GM12878 (cell line): ENCODE measurements around the gene CDON. TPM values are rescaled to one million over a fixed set of nuclear protein-coding genes. Genes with fewer than 3 reads are reported as not detected.

Experiments
- ATAC-seq: fragments of 200-7000 bp; cut with Tn5 transposase; 3 replicates; pipeline ENCODE4 v1.9.1; 2020; ENCODE audit warnings: mild to moderate bottlenecking, moderate library complexity
- BruUV-seq: library from RNA; stranded (reverse); fragments of 400-500 nt; replicated peaks from 2 replicates; lab custom pipeline; 2021; lab: Mats Ljungman, UMichigan
- CTCF ChIA-PET: fragments of 300-600 bp; sonication (Branson Sonifier 250); formaldehyde crosslinking; extraction: SDS; loops from one replicate; lab custom pipeline; 2021; ENCODE audit warnings: inconsistent platforms; lab: Yijun Ruan, JAX
- POLR2A ChIA-PET: fragments of 350-600 bp; formaldehyde crosslinking; extraction: SDS; loops from one replicate; lab custom pipeline; 2021; ENCODE audit warnings: inconsistent platforms; lab: Charles Lee
- RAD21 ChIA-PET: fragments of 300-600 bp; sonication (Branson Sonifier 250); formaldehyde crosslinking; loops from one replicate; lab custom pipeline; 2023; ENCODE audit warnings: antibody characterized with exemption; ENCODE audit not compliant: unreplicated experiment; lab: Charles Lee
- SMC1A ChIA-PET: fragments of 300-600 bp; sonication (Branson Sonifier 250); formaldehyde crosslinking; loops from one replicate; lab custom pipeline; 2023; ENCODE audit not compliant: unreplicated experiment, uncharacterized antibody; lab: Charles Lee
- DNase-seq: peaks from one replicate; pipeline ENCODE4 v3.0.0-alpha.2; 2011; ENCODE audit warnings: low read depth, low spot score
- FAIRE-seq: peaks from 3 replicates; lab custom pipeline; 2011; peaks lifted over from hg19 to GRCh38; lab: Jason Lieb, UNC
- H2AFZ ChIP-seq: 2 replicates; pipeline ENCODE4 v1.6.0; 2011; ENCODE audit warnings: low read depth, low read length, control low read depth; ENCODE audit not compliant: control insufficient read depth
- H3K27ac ChIP-seq: 2 replicates; pipeline ENCODE4 v1.5.1; 2011; ENCODE audit warnings: control low read depth; ENCODE audit not compliant: control insufficient read depth, insufficient read depth
- H3K27me3 ChIP-seq, 2 experiments: replicated peaks in 1 of 2; 2 replicates each; pipeline versions ENCODE4 v1.6.0 to v1.6.1; 2011; ENCODE audit warnings: low read length in 1 of 2; ENCODE audit not compliant: control insufficient read depth in 2 of 2, insufficient read depth in 2 of 2
- H3K36me3 ChIP-seq, 2 experiments: 2 replicates each; pipeline ENCODE4 v1.5.1; 2011; ENCODE audit warnings: low read length in 1 of 2; ENCODE audit not compliant: control insufficient read depth in 2 of 2, insufficient read depth in 2 of 2
- H3K4me1 ChIP-seq: 2 replicates; pipeline ENCODE4 v1.6.1; 2011; ENCODE audit warnings: mild to moderate bottlenecking, low read length, moderate library complexity, mixed read lengths; ENCODE audit not compliant: control insufficient read depth, insufficient read depth
- H3K4me2 ChIP-seq: 2 replicates; pipeline ENCODE4 v1.6.0; 2011; ENCODE audit warnings: control low read depth; ENCODE audit not compliant: control insufficient read depth, insufficient read depth
- H3K4me3 ChIP-seq: fragments of 200-600 bp; sonication (generic); 2 replicates; pipeline ENCODE4 v1.5.1; 2016
- H3K79me2 ChIP-seq: 2 replicates; pipeline ENCODE4 v1.6.0; 2011; ENCODE audit warnings: low read length; ENCODE audit not compliant: control insufficient read depth, insufficient read depth
- H3K9ac ChIP-seq: 2 replicates; pipeline ENCODE4 v1.8.0; 2011; ENCODE audit warnings: low read length, control low read depth, mixed read lengths; ENCODE audit not compliant: control insufficient read depth, insufficient read depth
- H3K9me3 ChIP-seq: replicated peaks from 3 replicates; pipeline ENCODE4 v1.5.1; 2011; ENCODE audit warnings: mild to moderate bottlenecking, low read length; ENCODE audit not compliant: control insufficient read depth, insufficient read depth
- H4K20me1 ChIP-seq: 2 replicates; pipeline ENCODE4 v1.6.0; 2011; ENCODE audit not compliant: control insufficient read depth, insufficient read depth
- ASH2L ChIP-seq: fragments of 300-600, 200-600 bp; sonication (generic); IDR thresholded peaks from 2 replicates; pipeline ENCODE4 v1.6.1; 2017; ENCODE audit warnings: low read depth, mild to moderate bottlenecking, borderline replicate concordance
- CREM ChIP-seq: IDR thresholded peaks from 2 replicates; pipeline ENCODE4 v1.6.1; 2014; ENCODE audit warnings: antibody characterized with exemption, low read depth
- IRF4 ChIP-seq: IDR thresholded peaks from 2 replicates; pipeline ENCODE4 v1.6.1; 2011; ENCODE audit warnings: low read depth, low read length
- MEF2B ChIP-seq: fragments of 450-650 bp; IDR thresholded peaks from 2 replicates; pipeline ENCODE4 v1.6.1; 2018; ENCODE audit warnings: mild to moderate bottlenecking, moderate library complexity; ENCODE audit not compliant: partially characterized antibody, poor library complexity, severe bottlenecking
- MYB ChIP-seq: fragments of 150-350 bp; IDR thresholded peaks from 2 replicates; pipeline ENCODE4 v1.6.1; 2014; ENCODE audit warnings: mild to moderate bottlenecking, low read depth, low read length, borderline replicate concordance
- NRF1 ChIP-seq: conservative IDR thresholded peaks from 2 replicates; pipeline ENCODE4 v1.6.1; 2011; ENCODE audit warnings: mild to moderate bottlenecking, low read depth, low read length, improper control_type of control experiment
- RAD21 ChIP-seq: IDR thresholded peaks from 2 replicates; pipeline ENCODE4 v1.6.1; 2011; ENCODE audit warnings: mild to moderate bottlenecking, low read depth, low read length, moderate library complexity; ENCODE audit not compliant: insufficient read depth
- RCOR1 ChIP-seq: conservative IDR thresholded peaks from 2 replicates; pipeline ENCODE4 v1.6.1; 2012; ENCODE audit warnings: low read depth, low read length, improper control_type of control experiment
- SIX5 ChIP-seq: IDR thresholded peaks from 2 replicates; pipeline ENCODE4 v1.6.1; 2011; ENCODE audit warnings: mild to moderate bottlenecking, low read depth, low read length, moderate library complexity; ENCODE audit not compliant: severe bottlenecking
- SMAD5 ChIP-seq: IDR thresholded peaks from 2 replicates; pipeline ENCODE4 v1.6.1; 2016; ENCODE audit warnings: antibody characterized with exemption, low read depth
- SMC3 ChIP-seq: IDR thresholded peaks from 2 replicates; pipeline ENCODE4 v1.6.1; 2011; ENCODE audit warnings: low read length, improper control_type of control experiment, borderline replicate concordance
- TAF1 ChIP-seq: IDR thresholded peaks from 2 replicates; pipeline ENCODE4 v1.6.1; 2011; ENCODE audit warnings: mild to moderate bottlenecking, low read depth, low read length, borderline replicate concordance
- TCF7 ChIP-seq: IDR thresholded peaks from 2 replicates; pipeline ENCODE4 v1.6.1; 2014; ENCODE audit warnings: antibody characterized with exemption, borderline replicate concordance
- YY1 ChIP-seq: IDR thresholded peaks from 2 replicates; pipeline ENCODE4 v1.6.1; 2011; ENCODE audit warnings: low read depth, mild to moderate bottlenecking, low read length
- WGBS: methylation state at CpG from one replicate; pipeline ENCODE4 v1.1.6; 2016; ENCODE audit warnings: low lambda C conversion rate; ENCODE audit not compliant: insufficient replicate concordance, insufficient coverage; ENCODE audit errors: missing lambda C conversion rate; 5-methylcytosine and 5-hydroxymethylcytosine counted together
- in situ Hi-C: fragments of 300-500 bp; cut with MboI; formaldehyde crosslinking; loops from 9 replicates; pipeline ENCODE4 v1.14.3; 2018; ENCODE audit warnings: mixed read lengths
- intact Hi-C: fragments of 100-400 bp; cut with micrococcal nuclease; formaldehyde crosslinking; loops from one replicate; pipeline ENCODE4 v1.14.2; 2022; ENCODE audit not compliant: unreplicated experiment
- polyA plus RNA-seq, 11 experiments: library from polyadenylated mRNA; depleted of rRNA in 4 of 11; unstranded in 6 of 11; stranded (reverse) in 5 of 11; fragments of >200 nt; fragmentation: Nextera tagmentation in 4 of 11; fragmentation: Illumina TruSeq in 1 of 11; extraction: Ambion mirVana in 4 of 11; extraction: Trizol in 1 of 11; gene quantifications; 1 replicate in 1 of 11; 2 replicates in 10 of 11; pipeline versions ENCODE4 v1.2.1 to v1.2.3, GENCODE V29; 2011 to 2016; ENCODE audit warnings: inconsistent platforms in 2 of 11, missing spikeins in 2 of 11, low read depth in 1 of 11
- total RNA-seq, 4 experiments: library from RNA; depleted of rRNA in 3 of 4; stranded (reverse); fragments of >200 nt in 3 of 4; fragmentation: Illumina TruSeq in 1 of 4; extraction: Trizol in 1 of 4; gene quantifications; 2 replicates each; pipeline versions ENCODE4 v1.2.1 to v1.2.3, GENCODE V29; 2013 to 2021
- TF ChIP-seq, protein P1 (sequence below), 3 experiments: IDR thresholded peaks in 2 of 3; conservative IDR thresholded peaks in 1 of 3; 2 replicates each; pipeline ENCODE4 v1.5.1; 2011; ENCODE audit warnings: low read depth in 3 of 3, low read length in 3 of 3, mild to moderate bottlenecking in 3 of 3, control low read depth in 2 of 3, moderate library complexity in 2 of 3, inconsistent platforms in 1 of 3, mixed read lengths in 1 of 3; ENCODE audit not compliant: control insufficient read depth in 2 of 3, insufficient read depth in 1 of 3; ENCODE audit errors: extremely low read depth in 1 of 3
- TF ChIP-seq, protein P2 (sequence below): fragments of 150-350 bp; IDR thresholded peaks from 2 replicates; pipeline ENCODE4 v1.6.1; 2014; ENCODE audit warnings: mild to moderate bottlenecking, low read depth, low read length
- TF ChIP-seq, protein P3 (sequence below): fragments of 450-650 bp; IDR thresholded peaks from 2 replicates; pipeline ENCODE4 v1.6.1; 2018; ENCODE audit warnings: mild to moderate bottlenecking, low read depth, moderate library complexity; ENCODE audit not compliant: partially characterized antibody

Gene CDON
- total and polyA plus RNA-seq, 10 of the 15 experiments (the other 5 are each of a cell fraction or from before 2014, with no cell fraction given), result 0.07 to 4.2 (median 0.36) TPM

DNA sequence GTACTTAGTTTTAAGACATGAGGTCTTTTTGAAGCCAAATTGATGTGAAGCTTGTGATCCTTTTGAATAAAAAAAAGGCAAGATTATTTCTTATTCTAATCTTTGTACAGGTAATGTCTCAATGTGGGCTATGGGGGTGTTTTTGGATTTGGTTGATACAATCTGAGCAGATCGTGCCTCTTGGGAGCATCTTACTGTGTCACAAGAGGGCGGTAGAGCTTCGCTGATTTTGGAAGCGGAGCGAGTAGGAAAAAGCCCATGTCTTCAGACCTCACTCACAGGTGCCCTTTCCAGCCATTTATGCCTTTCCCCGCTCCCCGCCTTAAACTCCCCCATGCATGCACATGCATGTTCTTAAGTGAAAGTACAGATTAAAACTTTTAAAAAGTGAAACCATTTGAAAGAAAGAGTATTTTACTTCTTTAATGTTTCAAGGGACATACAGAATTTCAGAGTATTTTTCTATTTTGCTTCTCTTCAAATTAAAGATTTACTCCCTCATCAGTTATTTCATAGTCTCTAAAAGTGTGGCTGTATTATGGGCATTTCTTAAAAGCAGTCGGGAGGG, 139.6 kb downstream of the CDON start:
- in situ Hi-C loops, result loop anchor here (5.0 kb wide), 1 partner anchor 269 kb away; no protein-coding TSS in a partner anchor
- CTCF ChIA-PET, result interaction anchor here (0.7 to 5.9 kb wide), 12 partner anchors 12 to 558 kb away, joined by 3 to 120 read pairs (median 4); partner anchors contain the start of gene PUS3
- peak; percentile 97 for ATAC-seq

More for the DNA sequence above, 139.6 kb downstream of the CDON start:
- ChIA-PET SMC1A (interaction anchor here (0.6 to 6.3 kb wide), 6 partner anchors 24 to 272 kb away, joined by 3 to 61 read pairs (median 4); no protein-coding TSS in a partner anchor), RAD21 (interaction anchor here (2.0 to 3.7 kb wide), 2 partner anchors 266 to 270 kb away, joined by 6 to 27 read pairs; no protein-coding TSS in a partner anchor), POLR2A (interaction anchor here (0.6 kb wide), 1 partner anchor 164 kb away, joined by 3 read pairs; no protein-coding TSS in a partner anchor)
- Histone ChIP-seq H4K20me1 (no peaks in the 10 kb centered on the region), H3K9ac (no peak overlapping the region), H3K27me3 (no peaks in the 10 kb centered on the region), H3K4me2 (no peak overlapping the region), H3K36me3 (no peaks in the 10 kb centered on the region), H3K4me1 (no peaks in the 10 kb centered on the region), H3K4me3 (no peak overlapping the region), H3K79me2 (no peaks in the 10 kb centered on the region), H3K27ac (no peak overlapping the region), H2AFZ (no peak overlapping the region), H3K9me3 (no peaks in the 10 kb centered on the region)
- intact Hi-C loops, result loop anchor here (1.0 to 10.0 kb wide), 4 partner anchors 139 to 392 kb away; partner anchors contain the start of gene CDON
- TF ChIP-seq ASH2L (no peak), IRF4 (0 out of 2 replicates have a peak, but pooled peaks have one; percentile 30), MEF2B (peak; percentile 60), SIX5 (no peak), SMAD5 (no peak), CREM (no peak), TCF7 (no peak), RCOR1 (no peak), SMC3 (peak; percentile 93), RAD21 (peak; percentile 89), YY1 (peak; percentile 67; the same call in 1 of the 2 replicates), TAF1 (no peak), NRF1 (no peak), MYB (no peak)
- TF ChIP-seq, protein P1, sequence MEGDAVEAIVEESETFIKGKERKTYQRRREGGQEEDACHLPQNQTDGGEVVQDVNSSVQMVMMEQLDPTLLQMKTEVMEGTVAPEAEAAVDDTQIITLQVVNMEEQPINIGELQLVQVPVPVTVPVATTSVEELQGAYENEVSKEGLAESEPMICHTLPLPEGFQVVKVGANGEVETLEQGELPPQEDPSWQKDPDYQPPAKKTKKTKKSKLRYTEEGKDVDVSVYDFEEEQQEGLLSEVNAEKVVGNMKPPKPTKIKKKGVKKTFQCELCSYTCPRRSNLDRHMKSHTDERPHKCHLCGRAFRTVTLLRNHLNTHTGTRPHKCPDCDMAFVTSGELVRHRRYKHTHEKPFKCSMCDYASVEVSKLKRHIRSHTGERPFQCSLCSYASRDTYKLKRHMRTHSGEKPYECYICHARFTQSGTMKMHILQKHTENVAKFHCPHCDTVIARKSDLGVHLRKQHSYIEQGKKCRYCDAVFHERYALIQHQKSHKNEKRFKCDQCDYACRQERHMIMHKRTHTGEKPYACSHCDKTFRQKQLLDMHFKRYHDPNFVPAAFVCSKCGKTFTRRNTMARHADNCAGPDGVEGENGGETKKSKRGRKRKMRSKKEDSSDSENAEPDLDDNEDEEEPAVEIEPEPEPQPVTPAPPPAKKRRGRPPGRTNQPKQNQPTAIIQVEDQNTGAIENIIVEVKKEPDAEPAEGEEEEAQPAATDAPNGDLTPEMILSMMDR (IDR thresholded peaks at IDR 0.05 in 2 of 3, conservative IDR thresholded peaks at IDR 0.05 in 1 of 3; ENCODE audit: control insufficient read depth in 2 of 3, extremely low read depth in 1 of 3, insufficient read depth in 1 of 3, low read depth in 3 of 3, low read length in 3 of 3), result peak; percentile 83 to 89 (median 85)
- TF ChIP-seq, protein P2, sequence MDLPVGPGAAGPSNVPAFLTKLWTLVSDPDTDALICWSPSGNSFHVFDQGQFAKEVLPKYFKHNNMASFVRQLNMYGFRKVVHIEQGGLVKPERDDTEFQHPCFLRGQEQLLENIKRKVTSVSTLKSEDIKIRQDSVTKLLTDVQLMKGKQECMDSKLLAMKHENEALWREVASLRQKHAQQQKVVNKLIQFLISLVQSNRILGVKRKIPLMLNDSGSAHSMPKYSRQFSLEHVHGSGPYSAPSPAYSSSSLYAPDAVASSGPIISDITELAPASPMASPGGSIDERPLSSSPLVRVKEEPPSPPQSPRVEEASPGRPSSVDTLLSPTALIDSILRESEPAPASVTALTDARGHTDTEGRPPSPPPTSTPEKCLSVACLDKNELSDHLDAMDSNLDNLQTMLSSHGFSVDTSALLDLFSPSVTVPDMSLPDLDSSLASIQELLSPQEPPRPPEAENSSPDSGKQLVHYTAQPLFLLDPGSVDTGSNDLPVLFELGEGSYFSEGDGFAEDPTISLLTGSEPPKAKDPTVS, result no peak
- TF ChIP-seq, protein P3, sequence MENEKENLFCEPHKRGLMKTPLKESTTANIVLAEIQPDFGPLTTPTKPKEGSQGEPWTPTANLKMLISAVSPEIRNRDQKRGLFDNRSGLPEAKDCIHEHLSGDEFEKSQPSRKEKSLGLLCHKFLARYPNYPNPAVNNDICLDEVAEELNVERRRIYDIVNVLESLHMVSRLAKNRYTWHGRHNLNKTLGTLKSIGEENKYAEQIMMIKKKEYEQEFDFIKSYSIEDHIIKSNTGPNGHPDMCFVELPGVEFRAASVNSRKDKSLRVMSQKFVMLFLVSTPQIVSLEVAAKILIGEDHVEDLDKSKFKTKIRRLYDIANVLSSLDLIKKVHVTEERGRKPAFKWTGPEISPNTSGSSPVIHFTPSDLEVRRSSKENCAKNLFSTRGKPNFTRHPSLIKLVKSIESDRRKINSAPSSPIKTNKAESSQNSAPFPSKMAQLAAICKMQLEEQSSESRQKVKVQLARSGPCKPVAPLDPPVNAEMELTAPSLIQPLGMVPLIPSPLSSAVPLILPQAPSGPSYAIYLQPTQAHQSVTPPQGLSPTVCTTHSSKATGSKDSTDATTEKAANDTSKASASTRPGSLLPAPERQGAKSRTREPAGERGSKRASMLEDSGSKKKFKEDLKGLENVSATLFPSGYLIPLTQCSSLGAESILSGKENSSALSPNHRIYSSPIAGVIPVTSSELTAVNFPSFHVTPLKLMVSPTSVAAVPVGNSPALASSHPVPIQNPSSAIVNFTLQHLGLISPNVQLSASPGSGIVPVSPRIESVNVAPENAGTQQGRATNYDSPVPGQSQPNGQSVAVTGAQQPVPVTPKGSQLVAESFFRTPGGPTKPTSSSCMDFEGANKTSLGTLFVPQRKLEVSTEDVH, result no peak
- FAIRE-seq, result peak; percentile 81
- WGBS, result under 1% methylated on average over 8 of the region's 8 CpGs
- peak; percentile 37 for DNase-seq
- no TSS peak for BruUV-seq
